ENCODE measurements around the gene LCP2. TPM values are rescaled to one million over a fixed set of nuclear protein-coding genes. Genes with fewer than 3 reads are reported as not detected.

The LCP2 gene
- total and polyA plus RNA-seq, 2 donors (not counting 1 experiment from before 2014, with no cell fraction given): 11.7 to 13.9 TPM

- no peak for ATAC-seq (ENCODE audit: low read depth)
- WGBS (ENCODE audit: insufficient coverage): 80% methylated on average over 2 of the region's 2 CpGs
- H3K4me3 Mint-ChIP-seq: no peak overlapping the region
These were observed 70.9 kb downstream of the LCP2 start for GRCh38 chr5:170226661-170227060.

More at GRCh38 chr5:170226661-170227060, 70.9 kb downstream of the LCP2 start:
- Mint-ChIP-seq H3K9me3 (ENCODE audit: insufficient read depth) (no peaks in the 10 kb centered on the region), H3K4me1 (peaks cover 1% of the 10 kb centered on the region), H3K27ac (no peak overlapping the region), H3K27me3 (peaks cover 10% of the 10 kb centered on the region)
- ChIA-PET POLR2A (no interaction called here), CTCF (interaction anchor here (0.6 to 14.2 kb wide), 19 partner anchors 9 to 407 kb away, joined by 3 to 189 read pairs (median 6); no protein-coding TSS in a partner anchor)
- Histone ChIP-seq H3K27ac (ENCODE audit: low read length in 2 of 2) (no peak overlapping the region), H3K27me3 (replicated peaks in 1 of 4; ENCODE audit: control extremely low read depth in 1 of 4, control insufficient read depth in 3 of 4, insufficient read depth in 4 of 4, low read length in 3 of 4) (no peaks in the 10 kb centered on the region), H3K4me3 (ENCODE audit: control extremely low read depth in 1 of 5, extremely low read depth in 1 of 5, insufficient read depth in 1 of 5, low read depth in 2 of 5, low read length in 4 of 5) (no peak overlapping the region), H3K4me2 (replicated peaks; ENCODE audit: low read depth, low read length, poor library complexity, severe bottlenecking) (no peak overlapping the region), H2AFZ (ENCODE audit: insufficient read depth, low read depth, low read length, poor library complexity, severe bottlenecking) (no peak overlapping the region), H3K79me2 (ENCODE audit: control insufficient read depth, insufficient read depth, low read length) (no peaks in the 10 kb centered on the region), H3K4me1 (ENCODE audit: control insufficient read depth in 2 of 2, insufficient read depth in 2 of 2, low read length in 2 of 2) (no peaks in the 10 kb centered on the region), H3K9me3 (ENCODE audit: control extremely low read depth in 1 of 3, control insufficient read depth in 2 of 3, insufficient read depth in 1 of 3, low read length in 2 of 3) (no peaks in the 10 kb centered on the region), H3K36me3 (replicated peaks in 1 of 2; ENCODE audit: control extremely low read depth in 1 of 2, control insufficient read depth in 1 of 2, extremely low read depth in 1 of 2, insufficient read depth in 2 of 2, low read length in 1 of 2) (no peaks in the 10 kb centered on the region), H3K9ac (ENCODE audit: low read length) (no peak overlapping the region), H4K20me1 (ENCODE audit: control insufficient read depth, insufficient read depth, low read length, poor library complexity, severe bottlenecking) (no peaks in the 10 kb centered on the region)
- no peak for TF ChIP-seq EZH2 (IDR thresholded peaks at IDR 0.05; ENCODE audit: borderline replicate concordance, insufficient read depth, low read depth, low read length, poor library complexity, severe bottlenecking)
- no peak for TF ChIP-seq CTCF (IDR thresholded peaks at IDR 0.05)
- no peak for DNase-seq
- intact Hi-C loops (cut with micrococcal nuclease): loop anchor here (1.0 to 5.0 kb wide), 3 partner anchors 41 to 195 kb away; no protein-coding TSS in a partner anchor

Data from B cell (primary cell).